ENCODE data around the gene FAM107B.
"Not testable (repeated sequence)": the region's sequence is repeated elsewhere in the genome, so short reads cannot be mapped to it uniquely, and the experiment has no call there.

FAM107B gene

GRCh38 chr10:14712991-14713424, 61.7 kb downstream of the FAM107B start:
- Histone ChIP-seq H3K27me3 (ENCODE audit: control insufficient read depth, insufficient read depth, low read length, poor library complexity, severe bottlenecking) (no peaks in the 10 kb centered on the region), H3K4me1 (ENCODE audit: control insufficient read depth, insufficient read depth, low read length) (no peaks in the 10 kb centered on the region), H3K9me3 (ENCODE audit: control insufficient read depth, low read length) (no peaks in the 10 kb centered on the region), H3K36me3 (ENCODE audit: control insufficient read depth, insufficient read depth, low read length) (no peaks in the 10 kb centered on the region), H3K27ac (ENCODE audit: insufficient read depth, low read depth, low read length, poor library complexity, severe bottlenecking) (no peak overlapping the region), H3K4me3 (ENCODE audit: insufficient read depth, low read depth, low read length) (no peak overlapping the region)
- 91 to 95% methylated on average over 4 to 5 of the region's 5 CpGs for WGBS, 2 experiments

- not testable (repeated sequence) for H3K9me3 ChIP-seq (ENCODE audit: control insufficient read depth, low read length); H3K4me3 ChIP-seq (ENCODE audit: insufficient read depth, low read depth, low read length); H3K4me1 ChIP-seq (ENCODE audit: control insufficient read depth, insufficient read depth, low read length); H3K27me3 ChIP-seq (ENCODE audit: control insufficient read depth, insufficient read depth, low read length, poor library complexity, severe bottlenecking); H3K27ac ChIP-seq (ENCODE audit: insufficient read depth, low read depth, low read length, poor library complexity, severe bottlenecking); H3K36me3 ChIP-seq (ENCODE audit: control insufficient read depth, insufficient read depth, low read length)
- 87 to 91% methylated on average over 3 of the region's 3 CpGs for WGBS, 2 experiments
Measured at GRCh38 chr10:14709344-14709743, 65.4 kb downstream of the FAM107B start.

- no peaks in the 10 kb centered on the region for H3K4me1 ChIP-seq (ENCODE audit: control insufficient read depth, insufficient read depth, low read length)
- no peaks in the 10 kb centered on the region for H3K36me3 ChIP-seq (ENCODE audit: control insufficient read depth, insufficient read depth, low read length)
- 46 to 48% methylated on average over 3 of the region's 4 CpGs for WGBS, 2 experiments
- no peaks in the 10 kb centered on the region for H3K27me3 ChIP-seq (ENCODE audit: control insufficient read depth, insufficient read depth, low read length, poor library complexity, severe bottlenecking)
- no peaks in the 10 kb centered on the region for H3K9me3 ChIP-seq (ENCODE audit: control insufficient read depth, low read length)
- no peak overlapping the region for H3K4me3 ChIP-seq (ENCODE audit: insufficient read depth, low read depth, low read length)
- H3K27ac ChIP-seq (ENCODE audit: insufficient read depth, low read depth, low read length, poor library complexity, severe bottlenecking), result no peak overlapping the region
Measured at GRCh38 chr10:14707481-14707880, 67.2 kb downstream of the FAM107B start.

GRCh38 chr10:14705548-14706230, 69.0 kb downstream of the FAM107B start:
- Histone ChIP-seq H3K4me1 (ENCODE audit: control insufficient read depth, insufficient read depth, low read length) (no peaks in the 10 kb centered on the region), H3K36me3 (ENCODE audit: control insufficient read depth, insufficient read depth, low read length) (no peaks in the 10 kb centered on the region), H3K27ac (ENCODE audit: insufficient read depth, low read depth, low read length, poor library complexity, severe bottlenecking) (no peak overlapping the region), H3K4me3 (ENCODE audit: insufficient read depth, low read depth, low read length) (no peak overlapping the region), H3K27me3 (ENCODE audit: control insufficient read depth, insufficient read depth, low read length, poor library complexity, severe bottlenecking) (no peaks in the 10 kb centered on the region), H3K9me3 (ENCODE audit: control insufficient read depth, low read length) (no peaks in the 10 kb centered on the region)
- WGBS, 2 experiments, result 79 to 81% methylated on average over 5 of the region's 5 CpGs

- no peaks in the 10 kb centered on the region for H3K36me3 ChIP-seq (ENCODE audit: control insufficient read depth, insufficient read depth, low read length)
- H3K4me1 ChIP-seq (ENCODE audit: control insufficient read depth, insufficient read depth, low read length), result no peaks in the 10 kb centered on the region
- H3K9me3 ChIP-seq (ENCODE audit: control insufficient read depth, low read length), result no peaks in the 10 kb centered on the region
- no peaks in the 10 kb centered on the region for H3K27me3 ChIP-seq (ENCODE audit: control insufficient read depth, insufficient read depth, low read length, poor library complexity, severe bottlenecking)
- no peak overlapping the region for H3K4me3 ChIP-seq (ENCODE audit: insufficient read depth, low read depth, low read length)
- 93 to 94% methylated on average over 3 of the region's 3 CpGs for WGBS, 2 experiments
- no peak overlapping the region for H3K27ac ChIP-seq (ENCODE audit: insufficient read depth, low read depth, low read length, poor library complexity, severe bottlenecking)
Measured at GRCh38 chr10:14703631-14704001, 71.1 kb downstream of the FAM107B start.

- H3K36me3 ChIP-seq (ENCODE audit: control insufficient read depth, insufficient read depth, low read length), result no peaks in the 10 kb centered on the region
- H3K27me3 ChIP-seq (ENCODE audit: control insufficient read depth, insufficient read depth, low read length, poor library complexity, severe bottlenecking), result no peaks in the 10 kb centered on the region
- H3K4me3 ChIP-seq (ENCODE audit: insufficient read depth, low read depth, low read length), result no peak overlapping the region
- no peaks in the 10 kb centered on the region for H3K4me1 ChIP-seq (ENCODE audit: control insufficient read depth, insufficient read depth, low read length)
- no peak overlapping the region for H3K27ac ChIP-seq (ENCODE audit: insufficient read depth, low read depth, low read length, poor library complexity, severe bottlenecking)
- no peaks in the 10 kb centered on the region for H3K9me3 ChIP-seq (ENCODE audit: control insufficient read depth, low read length)
- WGBS, 2 experiments, result 88 to 93% methylated on average over 7 of the region's 7 CpGs
Measured at GRCh38 chr10:14701466-14701865, 73.2 kb downstream of the FAM107B start.

GRCh38 chr10:14700546-14700945, 74.2 kb downstream of the FAM107B start:
- Histone ChIP-seq H3K27me3 (ENCODE audit: control insufficient read depth, insufficient read depth, low read length, poor library complexity, severe bottlenecking) (no peaks in the 10 kb centered on the region), H3K4me3 (ENCODE audit: insufficient read depth, low read depth, low read length) (no peak overlapping the region), H3K36me3 (ENCODE audit: control insufficient read depth, insufficient read depth, low read length) (no peaks in the 10 kb centered on the region), H3K4me1 (ENCODE audit: control insufficient read depth, insufficient read depth, low read length) (no peaks in the 10 kb centered on the region), H3K9me3 (ENCODE audit: control insufficient read depth, low read length) (no peaks in the 10 kb centered on the region), H3K27ac (ENCODE audit: insufficient read depth, low read depth, low read length, poor library complexity, severe bottlenecking) (no peak overlapping the region)
- no CpG with 5 or more reads among the region's 1 CpG for WGBS, 2 experiments

- no peaks in the 10 kb centered on the region for H3K27me3 ChIP-seq (ENCODE audit: control insufficient read depth, insufficient read depth, low read length, poor library complexity, severe bottlenecking)
- H3K27ac ChIP-seq (ENCODE audit: insufficient read depth, low read depth, low read length, poor library complexity, severe bottlenecking), result no peak overlapping the region
- no peaks in the 10 kb centered on the region for H3K4me1 ChIP-seq (ENCODE audit: control insufficient read depth, insufficient read depth, low read length)
- WGBS, 2 experiments, result 95 to 97% methylated on average over 4 of the region's 4 CpGs
- no peak overlapping the region for H3K4me3 ChIP-seq (ENCODE audit: insufficient read depth, low read depth, low read length)
- no peaks in the 10 kb centered on the region for H3K9me3 ChIP-seq (ENCODE audit: control insufficient read depth, low read length)
- H3K36me3 ChIP-seq (ENCODE audit: control insufficient read depth, insufficient read depth, low read length), result no peaks in the 10 kb centered on the region
Measured at GRCh38 chr10:14699482-14699881, 75.2 kb downstream of the FAM107B start.

GRCh38 chr10:14698829-14699170, 75.9 kb downstream of the FAM107B start:
- 54 to 57% methylated on average over 3 of the region's 3 CpGs for WGBS, 2 experiments
- Histone ChIP-seq H3K4me1 (ENCODE audit: control insufficient read depth, insufficient read depth, low read length) (no peaks in the 10 kb centered on the region), H3K4me3 (ENCODE audit: insufficient read depth, low read depth, low read length) (no peak overlapping the region), H3K9me3 (ENCODE audit: control insufficient read depth, low read length) (no peaks in the 10 kb centered on the region), H3K36me3 (ENCODE audit: control insufficient read depth, insufficient read depth, low read length) (no peaks in the 10 kb centered on the region), H3K27ac (ENCODE audit: insufficient read depth, low read depth, low read length, poor library complexity, severe bottlenecking) (no peak overlapping the region), H3K27me3 (ENCODE audit: control insufficient read depth, insufficient read depth, low read length, poor library complexity, severe bottlenecking) (no peaks in the 10 kb centered on the region)

GRCh38 chr10:14698111-14698828, 76.4 kb downstream of the FAM107B start:
- Histone ChIP-seq H3K9me3 (ENCODE audit: control insufficient read depth, low read length) (no peaks in the 10 kb centered on the region), H3K4me3 (ENCODE audit: insufficient read depth, low read depth, low read length) (no peak overlapping the region), H3K4me1 (ENCODE audit: control insufficient read depth, insufficient read depth, low read length) (no peaks in the 10 kb centered on the region), H3K36me3 (ENCODE audit: control insufficient read depth, insufficient read depth, low read length) (no peaks in the 10 kb centered on the region), H3K27me3 (ENCODE audit: control insufficient read depth, insufficient read depth, low read length, poor library complexity, severe bottlenecking) (no peaks in the 10 kb centered on the region), H3K27ac (ENCODE audit: insufficient read depth, low read depth, low read length, poor library complexity, severe bottlenecking) (no peak overlapping the region)
- WGBS, 2 experiments, result 71% methylated on average over 6 of the region's 6 CpGs
